ENCODE data around the gene ZSWIM7.

ZSWIM7 gene, protein sequence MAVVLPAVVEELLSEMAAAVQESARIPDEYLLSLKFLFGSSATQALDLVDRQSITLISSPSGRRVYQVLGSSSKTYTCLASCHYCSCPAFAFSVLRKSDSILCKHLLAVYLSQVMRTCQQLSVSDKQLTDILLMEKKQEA

DNA sequence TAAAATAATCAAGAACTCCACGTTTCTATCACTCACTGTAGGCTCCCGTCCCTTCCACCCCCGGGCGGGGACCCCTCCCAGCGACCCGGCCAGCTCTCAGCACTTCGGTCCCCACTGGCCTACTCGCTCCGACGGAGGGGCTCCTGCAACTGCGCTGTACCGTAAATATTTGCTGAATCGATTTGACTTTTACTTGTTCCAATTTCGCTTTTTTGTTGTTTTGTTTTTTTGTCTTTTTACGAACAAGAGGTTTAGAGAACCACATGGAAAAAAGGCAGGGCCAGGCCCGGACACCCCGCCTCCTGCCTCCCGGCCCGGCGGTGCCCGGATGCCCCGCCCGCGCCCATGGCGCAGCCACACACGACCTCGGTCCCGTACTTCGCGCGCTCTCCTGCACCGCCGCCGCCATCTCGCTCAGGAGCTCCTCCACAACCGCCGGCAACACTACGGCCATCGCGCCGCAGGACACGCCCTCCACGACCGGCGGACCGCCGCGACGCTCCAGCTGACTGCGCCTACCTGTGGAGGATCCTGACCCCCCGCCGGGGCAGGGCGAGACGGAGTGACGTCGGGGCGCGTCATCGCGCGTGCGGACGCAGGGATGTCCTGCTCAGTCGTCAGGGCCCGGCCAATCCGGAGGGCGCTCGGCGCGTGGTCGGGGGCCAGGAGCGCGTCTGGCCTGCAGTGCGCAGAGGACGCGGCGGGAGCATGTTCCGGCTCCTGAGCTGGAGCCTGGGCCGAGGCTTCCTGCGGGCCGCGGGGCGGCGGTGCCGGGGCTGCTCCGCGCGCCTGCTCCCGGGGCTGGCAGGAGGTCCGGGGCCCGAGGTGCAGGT is at the start of gene ZSWIM7, which contains the start of gene TTC19:
Gene ZSWIM7 (minus strand): TSS at position 564 of the 833 bp plus-strand sequence. CDS start 110 bp downstream, at position 454.
Gene TTC19 (plus strand): TSS at position 684 of the 833 bp plus-strand sequence. CDS start 25 bp downstream, at position 709.
- peak; percentile 89 for DNase-seq (ENCODE audit: low read depth)

DNA sequence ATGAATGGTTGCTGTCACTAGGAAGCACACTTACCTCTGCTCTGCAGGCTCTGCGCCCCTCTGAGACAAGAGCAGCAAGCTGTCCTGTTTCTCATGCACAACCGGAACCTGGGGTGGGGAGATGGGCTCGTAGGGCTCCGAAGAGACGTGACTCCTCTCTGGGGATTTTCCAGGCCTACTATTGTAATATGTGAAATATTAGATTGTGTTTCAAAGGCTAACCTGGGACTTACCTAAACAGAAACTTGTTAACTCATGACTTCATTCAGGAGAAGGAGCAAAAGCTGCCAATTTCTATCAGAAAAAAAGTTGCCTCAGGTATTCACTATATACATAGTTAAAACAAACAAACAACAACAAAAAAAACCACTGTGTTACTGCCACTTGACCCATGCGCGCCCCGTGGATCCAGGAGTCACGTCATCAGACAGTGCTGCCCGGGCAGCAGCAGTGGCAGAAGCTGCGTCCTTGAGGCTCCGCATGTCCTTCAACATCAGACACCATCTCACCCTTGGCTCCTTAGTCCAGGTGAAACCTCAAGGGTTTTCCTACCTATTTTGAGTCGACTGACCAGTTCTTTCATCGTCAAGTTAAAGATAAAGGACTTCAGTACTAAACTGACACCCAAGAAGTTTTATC is 49.4 kb upstream of the ZSWIM7 start:
- DNase-seq (ENCODE audit: low read depth) = no peak

DNA sequence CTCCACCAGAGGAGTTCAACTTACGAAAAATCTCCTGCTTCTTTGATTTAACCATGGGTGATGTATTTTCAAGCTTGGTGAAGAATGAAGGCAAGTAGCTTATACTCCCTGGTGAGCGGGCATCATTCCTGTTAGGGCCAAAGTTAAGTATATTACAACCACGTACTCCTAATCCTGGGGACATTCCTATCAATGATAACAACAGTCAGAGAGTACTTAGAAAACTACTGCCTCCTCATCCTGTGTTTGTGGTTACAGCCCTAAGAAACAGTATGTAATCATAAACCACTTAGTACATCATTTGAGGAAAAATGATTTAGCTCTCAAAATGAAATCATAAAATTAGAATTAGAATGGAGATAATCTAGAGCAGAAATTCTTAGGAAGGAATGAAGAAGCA is 47.5 kb upstream of the ZSWIM7 start:
- no peak for DNase-seq (ENCODE audit: low read depth)

DNA sequence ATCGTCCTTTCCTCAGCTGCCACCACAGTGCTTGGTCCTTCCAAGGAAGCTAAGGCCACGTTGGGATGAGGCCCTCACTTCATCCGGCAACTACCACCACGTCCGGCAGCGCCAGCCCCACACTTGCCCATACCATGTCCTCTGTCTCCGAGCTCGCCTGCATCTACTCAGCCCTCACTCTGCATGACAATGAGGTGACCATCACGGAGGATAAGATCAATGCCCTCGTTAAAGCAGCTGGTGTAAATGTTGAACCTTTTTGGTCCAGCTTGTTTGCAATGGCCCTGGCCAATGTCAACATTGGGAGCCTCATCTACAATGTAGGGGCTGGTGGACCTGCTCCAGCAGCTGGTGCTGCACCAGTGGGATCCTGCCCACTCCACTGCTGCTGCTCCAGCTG is 45.0 kb upstream of the ZSWIM7 start:
- no peak for DNase-seq (ENCODE audit: low read depth)

DNA sequence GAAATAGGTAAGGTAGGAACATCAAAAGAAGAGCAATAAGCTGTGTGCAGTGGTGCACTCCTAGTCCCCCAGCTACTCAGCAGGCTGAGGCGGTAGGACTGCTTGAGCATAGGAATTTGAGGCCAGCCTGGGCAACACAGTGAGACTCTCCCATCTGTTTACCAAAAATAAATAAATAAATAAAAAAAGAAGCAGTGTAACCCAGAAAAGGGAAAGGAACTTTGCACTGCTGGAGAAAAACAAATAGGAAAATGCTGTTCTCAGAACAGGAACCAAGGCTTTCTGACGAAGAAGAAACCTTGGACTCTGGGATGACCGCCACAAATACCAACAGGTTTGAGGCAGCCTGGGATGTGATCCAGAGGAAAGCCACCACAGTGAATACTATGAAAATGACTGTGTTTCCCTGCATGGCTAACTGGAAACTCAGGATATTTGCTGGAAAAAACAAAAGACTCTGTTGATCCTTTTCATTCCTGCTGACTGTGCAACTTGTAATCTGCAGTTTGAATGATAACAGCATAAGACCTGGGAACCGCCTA is 41.3 kb upstream of the ZSWIM7 start:
- no peak for DNase-seq (ENCODE audit: low read depth)

DNA sequence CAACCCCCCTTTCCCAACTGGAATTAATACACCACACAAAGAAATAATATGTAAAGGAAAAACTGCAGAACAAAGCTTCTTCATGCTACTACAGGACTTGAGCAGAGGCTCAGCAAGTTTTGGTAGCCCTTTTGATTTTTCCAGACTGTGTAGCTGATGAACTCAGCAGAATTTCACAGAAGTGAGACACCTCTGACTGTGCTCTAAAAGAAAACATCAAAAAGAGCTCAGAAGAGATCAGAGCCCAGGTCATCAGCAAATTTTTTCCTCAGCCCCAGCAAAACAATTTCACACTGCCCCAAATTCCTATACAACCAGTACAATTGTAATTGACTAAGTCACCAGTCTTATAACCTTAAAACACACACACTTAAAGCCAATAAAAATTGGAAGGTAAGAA is 38.1 kb upstream of the ZSWIM7 start:
- DNase-seq (ENCODE audit: low read depth) = no peak

DNA sequence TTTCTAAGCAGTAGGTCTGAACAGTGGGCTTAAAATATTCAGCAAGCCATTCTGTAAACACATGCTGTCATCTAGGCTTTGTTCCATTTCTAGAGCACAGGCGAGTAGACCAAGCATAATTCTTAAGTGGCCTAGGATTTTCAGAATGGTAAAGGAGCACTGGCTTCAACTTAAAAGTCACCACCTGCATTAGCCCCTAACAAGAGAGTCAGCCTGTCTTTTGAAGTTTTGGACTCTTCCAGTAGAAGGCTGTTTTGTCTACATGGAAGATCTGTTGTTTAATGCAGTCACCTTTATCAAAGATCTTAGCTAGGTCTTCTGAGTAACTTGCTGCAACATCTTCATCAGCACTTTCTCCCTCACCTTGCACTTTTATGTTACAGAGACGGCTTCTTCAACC is 36.8 kb upstream of the ZSWIM7 start:
- DNase-seq (ENCODE audit: low read depth) = no peak

DNA sequence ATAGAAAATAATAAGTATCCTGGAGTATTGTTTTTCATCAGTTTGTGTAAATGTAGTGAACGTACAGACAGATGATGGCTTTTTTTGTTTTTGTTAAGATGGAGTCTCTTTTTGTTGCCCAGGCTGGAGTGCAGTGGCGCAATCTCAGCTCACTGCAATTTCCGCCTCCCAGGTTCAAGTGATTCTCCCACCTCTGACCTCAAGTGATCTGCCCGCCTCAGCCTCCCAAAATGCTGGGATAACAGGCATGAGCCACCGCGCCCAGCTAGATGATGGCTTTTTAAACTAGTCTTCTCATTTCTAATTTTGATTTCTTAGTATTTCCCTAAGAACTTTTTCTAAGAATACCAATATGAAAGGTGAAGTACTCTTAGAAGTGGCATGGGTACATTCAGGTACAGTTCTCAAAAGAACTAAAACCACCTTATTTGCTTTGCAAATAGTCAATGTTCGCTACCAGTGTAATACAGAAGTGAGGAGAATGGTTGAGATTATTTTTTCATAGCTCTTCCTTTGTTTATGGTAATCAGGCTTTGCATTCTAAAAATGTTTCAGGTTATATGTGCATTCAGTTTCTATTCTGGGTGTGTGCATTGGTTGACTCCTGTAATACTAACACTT is 34.3 kb upstream of the ZSWIM7 start:
- DNase-seq (ENCODE audit: low read depth) = no peak

DNA sequence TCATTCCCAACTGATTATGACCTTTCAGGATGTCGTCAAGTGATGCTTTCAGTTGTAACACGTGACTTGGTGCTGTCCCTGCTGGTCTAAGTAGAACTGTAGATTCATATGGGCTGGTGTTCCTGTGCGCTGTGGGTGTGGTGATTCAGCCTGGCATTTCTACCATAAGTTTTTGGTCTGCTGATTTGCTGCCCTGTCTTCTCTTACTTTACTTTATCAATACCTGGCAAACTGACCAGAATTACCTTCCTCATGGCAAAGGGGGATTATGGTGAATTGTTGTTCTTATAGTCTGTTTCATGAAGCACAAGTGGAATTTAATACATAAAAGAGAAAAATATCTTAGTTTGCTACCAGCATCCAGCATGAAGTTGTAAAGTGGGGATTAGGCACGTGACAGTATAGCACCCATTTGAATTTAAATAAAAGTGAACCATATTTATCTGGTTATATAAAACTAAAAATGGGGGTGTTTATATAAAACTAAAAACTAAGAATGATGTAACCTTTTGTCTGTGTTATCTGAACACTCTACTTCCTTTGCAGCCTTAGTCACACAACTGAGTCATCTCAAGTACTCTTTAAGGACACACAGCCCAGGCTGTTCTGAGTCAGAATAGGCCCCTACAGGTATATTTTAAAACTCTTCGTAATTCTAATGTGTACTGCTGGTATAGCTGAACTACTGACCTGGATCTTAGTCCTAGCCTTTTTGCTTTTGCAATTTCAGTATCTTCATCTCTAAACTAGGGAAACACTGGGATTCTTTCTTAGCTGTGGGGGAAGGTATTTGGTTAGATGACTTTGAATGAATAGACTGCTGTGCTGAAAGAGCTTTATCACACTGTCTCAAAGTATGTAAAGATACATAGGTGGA is 28.4 kb upstream of the ZSWIM7 start:
- DNase-seq (ENCODE audit: low read depth) = peak; percentile 44

DNA sequence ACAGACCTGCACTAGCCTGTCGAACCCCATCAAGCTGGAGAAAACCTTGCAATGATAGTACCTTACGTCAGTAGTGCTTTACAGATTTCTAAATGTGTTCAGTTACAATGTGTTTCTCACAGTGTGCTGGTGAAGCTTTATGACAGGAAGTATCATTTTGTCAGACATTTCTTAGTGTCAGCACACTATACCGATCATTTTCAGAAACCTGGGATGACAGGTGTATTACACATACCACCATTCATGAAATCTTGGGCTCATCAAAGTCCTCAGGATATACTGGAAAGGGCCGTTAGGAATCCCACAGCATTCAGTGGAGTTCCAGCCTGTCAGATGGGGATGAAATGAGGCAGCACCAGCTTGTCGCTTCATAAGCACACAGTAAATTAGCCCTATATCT is 27.4 kb upstream of the ZSWIM7 start:
- DNase-seq (ENCODE audit: low read depth) = no peak

DNA sequence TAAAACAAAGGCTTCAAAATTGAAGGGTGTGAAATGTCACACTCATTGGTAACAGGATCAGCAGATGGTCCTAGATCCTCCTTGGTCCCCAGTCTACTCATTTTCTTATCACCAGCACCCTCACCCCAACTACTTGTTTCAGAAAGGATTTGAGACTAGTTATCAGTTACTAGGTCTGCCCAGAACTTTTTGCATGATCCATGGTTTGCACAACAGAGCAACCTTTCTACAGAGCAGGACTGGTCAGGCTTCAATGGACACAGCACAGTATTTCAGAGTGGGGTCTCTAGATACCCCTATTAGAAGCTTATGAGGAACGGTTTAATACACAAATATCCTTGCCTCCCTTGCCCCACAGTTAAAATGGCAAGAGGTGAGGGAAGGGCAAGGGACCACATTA is 25.7 kb upstream of the ZSWIM7 start:
- no peak for DNase-seq (ENCODE audit: low read depth)

DNA sequence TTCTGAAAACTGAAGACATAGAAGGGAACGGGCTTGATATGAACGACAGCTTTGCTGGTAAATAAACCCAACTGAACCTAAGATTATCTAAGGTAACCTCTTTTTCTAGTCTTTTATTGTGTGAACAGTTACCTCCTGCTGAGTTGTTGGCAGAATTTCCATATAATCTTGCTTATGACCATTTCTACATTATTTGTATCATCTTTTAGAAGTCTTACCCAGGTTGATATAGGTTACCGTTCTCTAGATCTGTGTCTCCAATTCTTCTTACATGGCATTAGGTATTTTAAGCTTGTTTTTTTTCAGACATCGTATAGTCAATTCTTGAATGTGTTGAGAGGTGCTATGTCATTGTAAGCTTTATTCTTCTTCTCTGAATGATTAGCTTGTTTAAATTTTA is 24.4 kb upstream of the ZSWIM7 start:
- DNase-seq (ENCODE audit: low read depth) = no peak

DNA sequence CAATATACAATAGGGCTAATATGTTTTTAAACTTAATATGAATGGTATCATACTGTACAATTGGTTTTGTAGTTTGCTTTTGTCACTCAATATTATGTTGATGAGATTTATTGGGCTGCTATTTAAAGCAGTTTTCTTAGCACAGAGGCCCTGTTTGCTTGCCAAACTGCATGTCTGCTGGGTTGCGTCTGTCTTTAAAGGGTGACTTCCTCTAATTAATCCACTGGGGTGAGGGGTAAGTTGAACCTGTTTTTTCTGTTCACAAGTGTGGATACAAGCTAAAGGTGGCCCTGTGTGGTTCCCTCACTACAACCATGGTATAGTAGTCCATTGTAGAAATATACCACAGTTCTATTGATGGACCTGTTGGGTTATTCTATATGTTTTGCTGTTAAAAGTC is 19.8 kb upstream of the ZSWIM7 start:
- no peak for DNase-seq (ENCODE audit: low read depth)

DNA sequence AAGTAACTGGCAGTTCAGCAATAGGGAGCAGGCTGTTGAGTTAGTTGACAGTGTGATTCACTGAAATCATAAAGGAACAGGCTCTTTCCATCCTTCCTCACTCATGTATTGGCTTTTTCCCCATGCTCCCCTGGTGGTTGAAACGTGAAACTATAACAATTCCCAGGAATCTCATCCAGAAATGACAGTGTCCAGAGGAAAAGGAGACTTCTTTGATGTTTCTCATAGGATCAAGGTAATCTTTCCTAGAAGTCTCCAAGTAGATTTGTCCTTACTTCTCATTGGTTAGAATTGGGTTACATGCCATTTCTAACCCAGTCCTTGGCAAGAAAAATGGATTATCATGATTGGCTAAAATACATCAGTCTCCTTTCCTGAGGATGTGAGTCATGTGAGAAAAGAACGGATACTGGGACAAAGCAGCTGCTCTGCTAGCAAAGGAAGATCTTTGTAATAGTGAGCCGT is 14.5 kb upstream of the ZSWIM7 start:
- DNase-seq (ENCODE audit: low read depth) = no peak

DNA sequence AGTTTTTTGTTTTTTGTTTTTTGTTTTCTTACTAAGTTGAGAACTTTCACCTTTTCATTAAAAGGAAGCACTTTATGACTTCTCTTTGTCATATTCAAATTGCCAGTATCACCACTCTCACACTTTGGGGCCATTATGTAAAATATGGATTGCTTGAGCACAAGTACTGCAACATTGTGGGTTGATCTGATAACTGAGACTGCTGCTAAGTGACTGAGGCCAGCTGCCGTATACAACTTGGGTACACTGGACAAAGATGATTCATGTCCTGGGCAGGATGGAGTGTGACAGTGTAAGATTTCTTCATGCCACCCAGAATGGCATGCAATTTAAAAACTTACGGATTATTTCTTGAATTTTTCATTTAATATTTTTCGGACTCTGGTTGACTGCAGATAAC is 7.9 kb upstream of the ZSWIM7 start:
- DNase-seq (ENCODE audit: low read depth) = no peak

DNA sequence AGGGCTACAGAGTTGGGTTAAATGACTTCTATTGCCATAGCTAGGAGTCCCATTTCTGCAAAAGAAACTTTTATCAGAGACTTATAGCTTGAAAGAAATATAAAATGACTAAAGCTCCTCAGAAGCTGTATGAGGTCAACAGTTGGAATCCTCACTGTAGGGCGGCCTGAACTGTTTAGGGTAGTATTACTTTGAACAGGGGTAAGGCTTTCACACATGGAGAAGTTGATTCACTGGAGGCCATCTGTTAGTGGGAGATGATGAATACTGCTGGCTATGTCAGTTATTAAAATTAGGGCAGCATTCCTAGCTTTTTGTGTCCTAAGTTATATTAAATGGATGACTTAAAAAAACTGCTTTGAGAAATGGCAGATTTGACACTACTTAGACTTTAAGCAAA is 6.1 kb upstream of the ZSWIM7 start:
- no peak for DNase-seq (ENCODE audit: low read depth)

DNA sequence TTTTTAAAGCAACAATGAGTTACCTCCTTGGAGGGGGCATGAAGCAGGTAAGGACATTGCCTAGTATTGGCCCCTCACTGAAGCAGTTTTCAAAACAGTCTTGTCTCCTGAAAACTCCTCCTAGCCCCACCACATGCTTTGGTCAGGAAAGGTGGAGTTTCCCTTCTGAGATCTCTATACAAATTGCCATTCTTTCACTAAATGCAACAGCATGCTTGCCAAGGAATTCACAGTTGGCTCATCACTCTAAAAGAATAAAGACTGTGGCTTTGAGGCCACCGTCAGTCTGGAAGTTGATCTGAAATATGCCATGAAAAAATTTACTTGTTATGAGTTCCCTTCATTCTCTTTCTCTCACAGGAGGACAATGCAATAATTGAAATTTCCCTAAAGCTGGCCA is 4.3 kb upstream of the ZSWIM7 start:
- DNase-seq (ENCODE audit: low read depth) = no peak

DNA sequence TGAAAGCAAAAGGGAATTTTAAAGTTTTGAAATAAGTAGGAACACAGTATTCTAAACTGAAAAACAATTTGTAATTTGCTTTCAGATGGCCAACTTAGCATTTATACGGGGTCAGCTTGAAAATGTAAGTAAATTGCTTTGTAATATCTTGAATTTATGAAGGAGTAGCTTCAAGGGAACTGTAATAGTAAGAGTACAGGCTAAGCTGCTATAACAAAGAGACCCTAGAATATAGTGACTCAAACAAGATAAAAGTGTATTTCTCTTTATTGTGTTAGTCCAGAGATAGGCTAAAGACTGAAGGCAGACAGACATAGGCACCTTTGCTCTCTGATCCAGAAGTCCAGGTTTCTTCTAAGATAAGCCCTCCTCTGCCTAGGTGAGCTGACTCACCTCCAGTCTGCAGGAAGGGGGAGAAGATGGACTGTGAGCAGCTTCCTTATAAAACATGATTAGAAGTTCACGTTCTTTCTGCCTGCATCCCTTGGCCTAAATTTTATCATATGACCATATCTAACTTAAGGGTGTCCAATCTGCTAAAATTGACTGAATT is 3.3 kb upstream of the ZSWIM7 start:
- DNase-seq (ENCODE audit: low read depth) = no peak

DNA sequence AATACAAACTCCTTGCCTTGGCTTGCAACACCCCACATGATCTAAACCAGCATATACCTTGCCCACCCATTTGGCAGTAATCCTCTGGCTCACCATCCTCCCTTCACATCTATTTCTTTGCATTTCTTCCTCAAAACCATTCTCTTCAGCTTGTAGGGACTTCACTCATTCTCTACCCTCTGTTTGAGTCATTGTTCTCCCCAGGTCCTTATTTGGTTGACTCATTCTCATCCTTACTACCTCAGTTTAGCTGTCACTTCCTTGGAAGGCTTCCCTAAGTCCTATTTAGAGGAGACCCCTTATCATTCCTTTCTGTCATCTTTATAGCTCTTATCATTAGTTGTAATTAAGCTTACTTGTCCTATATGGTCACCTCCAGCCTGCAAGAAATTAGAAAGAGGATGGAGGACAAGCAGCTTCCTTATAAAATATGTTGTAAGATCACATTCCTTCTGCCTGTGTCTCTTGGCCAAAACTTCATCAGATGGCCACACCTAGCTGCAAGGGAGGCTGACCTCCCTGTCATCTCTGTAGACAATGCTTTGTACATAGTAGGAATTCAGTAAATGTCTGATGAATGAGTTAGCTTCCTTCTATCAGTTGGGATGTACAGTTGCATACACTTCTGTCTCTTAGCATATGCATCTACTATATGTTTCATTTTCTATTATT is 1.9 kb upstream of the ZSWIM7 start:
- DNase-seq (ENCODE audit: low read depth) = no peak

DNA sequence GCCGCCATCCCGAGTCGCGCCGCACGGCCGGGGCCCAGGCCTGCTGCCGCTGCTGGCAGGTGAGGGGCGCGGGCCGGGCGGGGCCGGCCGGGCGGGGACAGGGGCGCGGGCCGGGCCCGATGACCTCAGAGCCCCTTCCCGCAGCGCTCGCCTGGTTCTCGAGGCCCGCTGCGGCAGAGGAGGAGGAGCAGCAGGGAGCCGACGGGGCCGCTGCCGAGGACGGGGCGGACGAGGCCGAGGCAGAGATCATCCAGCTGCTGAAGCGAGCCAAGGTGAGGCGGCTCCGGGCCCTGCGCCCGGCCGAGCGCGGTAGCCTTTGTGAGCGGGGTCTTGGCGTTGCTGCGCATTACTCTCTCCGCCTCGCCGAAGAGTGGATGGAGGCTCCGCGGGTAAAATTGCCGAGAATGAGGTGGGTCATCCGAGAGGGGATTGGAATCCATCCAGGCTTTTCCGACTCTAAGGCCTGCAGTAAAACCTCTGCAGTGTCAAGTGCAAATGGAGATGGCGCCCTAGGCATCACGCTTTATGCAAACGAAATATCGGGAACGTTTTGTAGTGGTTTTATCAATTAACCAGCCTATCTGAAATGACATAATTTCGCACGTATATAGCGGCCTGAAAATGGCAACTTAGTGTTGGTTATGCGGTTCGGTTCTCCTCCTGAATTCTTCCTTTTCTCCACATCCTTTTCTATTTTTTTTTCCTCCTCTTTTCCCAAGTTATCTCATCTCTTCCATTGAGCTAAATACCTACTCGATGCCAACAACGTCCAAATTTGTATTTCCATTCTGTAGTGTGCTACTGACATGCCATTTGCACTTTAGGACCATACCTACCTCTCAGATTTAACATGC is 697 bp upstream of the ZSWIM7 start:
- DNase-seq (ENCODE audit: low read depth) = no peak

Measured in activated T-helper 9 cell treated with anti-CD3 and anti-CD28 coated beads, Interleukin-2, amount 50 U/mL, for 16 hours (primary cell).